ENCODE data around the gene GBP3. TPM values are rescaled to one million over a fixed set of nuclear protein-coding genes. Genes with fewer than 3 reads are reported as not detected.
"Not testable (repeated sequence)": the region's sequence is repeated elsewhere in the genome, so short reads cannot be mapped to it uniquely, and the experiment has no call there.

Gene GBP3
- total and polyA plus RNA-seq, 2 donors (not counting 1 experiment from before 2014, with no cell fraction given): 9.3 to 16.4 TPM

DNA sequence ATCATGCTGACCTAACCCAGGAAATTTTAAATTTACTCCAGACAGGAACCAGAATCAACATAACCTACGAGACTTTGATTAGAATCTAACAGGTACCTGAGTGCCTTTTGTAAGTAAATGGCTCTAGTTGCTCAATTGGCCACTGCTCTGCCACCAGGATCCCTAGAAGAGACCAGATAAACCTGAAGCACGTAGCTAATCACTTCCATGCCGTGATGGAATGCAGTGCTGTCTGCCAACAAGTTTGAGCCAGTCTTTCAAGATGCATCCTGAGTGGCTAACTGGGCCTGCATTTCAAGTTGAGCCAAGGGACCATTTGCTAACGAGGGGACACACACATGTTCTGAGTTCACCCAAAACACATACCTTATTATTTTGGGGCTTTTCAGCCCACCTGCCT, 26.5 kb upstream of the GBP3 start:
- DNase-seq; H2AFZ ChIP-seq (ENCODE audit: insufficient read depth, low read depth, low read length, poor library complexity, severe bottlenecking); H3K9me3 ChIP-seq (ENCODE audit: control extremely low read depth in 1 of 3, control insufficient read depth in 2 of 3, insufficient read depth in 1 of 3, low read length in 2 of 3); H3K27ac ChIP-seq (ENCODE audit: low read length in 2 of 2); CTCF ChIA-PET; H3K27me3 Mint-ChIP-seq; H3K9ac ChIP-seq (ENCODE audit: low read length); H3K4me3 ChIP-seq (ENCODE audit: control extremely low read depth in 1 of 5, extremely low read depth in 1 of 5, insufficient read depth in 1 of 5, low read depth in 2 of 5, low read length in 4 of 5); H3K4me1 Mint-ChIP-seq; H3K4me3 Mint-ChIP-seq; POLR2A ChIA-PET; H3K9me3 Mint-ChIP-seq (ENCODE audit: insufficient read depth); H4K20me1 ChIP-seq (ENCODE audit: control insufficient read depth, insufficient read depth, low read length, poor library complexity, severe bottlenecking); H3K27ac Mint-ChIP-seq; H3K27me3 ChIP-seq (replicated peaks in 1 of 4; ENCODE audit: control extremely low read depth in 1 of 4, control insufficient read depth in 3 of 4, insufficient read depth in 4 of 4, low read length in 3 of 4); ATAC-seq (ENCODE audit: low read depth); H3K4me2 ChIP-seq (replicated peaks; ENCODE audit: low read depth, low read length, poor library complexity, severe bottlenecking); H3K79me2 ChIP-seq (ENCODE audit: control insufficient read depth, insufficient read depth, low read length); H3K4me1 ChIP-seq (ENCODE audit: control insufficient read depth in 2 of 2, insufficient read depth in 2 of 2, low read length in 2 of 2); intact Hi-C loops (cut with micrococcal nuclease): not testable (repeated sequence)
- WGBS (ENCODE audit: insufficient coverage): no CpG with 5 or more reads among the region's 4 CpGs
- H3K36me3 ChIP-seq (replicated peaks in 1 of 2; ENCODE audit: control extremely low read depth in 1 of 2, control insufficient read depth in 1 of 2, extremely low read depth in 1 of 2, insufficient read depth in 2 of 2, low read length in 1 of 2): peaks cover 0 to 21% of the 10 kb centered on the region in 2 experiments

GRCh38 chr1:89047734-89048133, 25.1 kb upstream of the GBP3 start:
- Histone ChIP-seq H3K4me2 (replicated peaks; ENCODE audit: low read depth, low read length, poor library complexity, severe bottlenecking) (no peak overlapping the region), H3K27me3 (replicated peaks in 1 of 4; ENCODE audit: control extremely low read depth in 1 of 4, control insufficient read depth in 3 of 4, insufficient read depth in 4 of 4, low read length in 3 of 4) (no peaks in the 10 kb centered on the region), H3K9ac (ENCODE audit: low read length) (no peak overlapping the region), H3K36me3 (replicated peaks in 1 of 2; ENCODE audit: control extremely low read depth in 1 of 2, control insufficient read depth in 1 of 2, extremely low read depth in 1 of 2, insufficient read depth in 2 of 2, low read length in 1 of 2) (peaks cover 0 to 10% of the 10 kb centered on the region in 2 experiments), H4K20me1 (ENCODE audit: control insufficient read depth, insufficient read depth, low read length, poor library complexity, severe bottlenecking) (no peaks in the 10 kb centered on the region), H3K4me1 (ENCODE audit: control insufficient read depth in 2 of 2, insufficient read depth in 2 of 2, low read length in 2 of 2) (no peaks in the 10 kb centered on the region), H3K4me3 (ENCODE audit: control extremely low read depth in 1 of 5, extremely low read depth in 1 of 5, insufficient read depth in 1 of 5, low read depth in 2 of 5, low read length in 4 of 5) (no peak overlapping the region), H3K79me2 (ENCODE audit: control insufficient read depth, insufficient read depth, low read length) (no peaks in the 10 kb centered on the region), H3K9me3 (ENCODE audit: control extremely low read depth in 1 of 3, control insufficient read depth in 2 of 3, insufficient read depth in 1 of 3, low read length in 2 of 3) (peaks cover 0 to 13% (median 7%) of the 10 kb centered on the region in 3 donors), H2AFZ (ENCODE audit: insufficient read depth, low read depth, low read length, poor library complexity, severe bottlenecking) (no peak overlapping the region), H3K27ac (ENCODE audit: low read length in 2 of 2) (no peak overlapping the region)
- no peak overlapping the region for H3K27ac Mint-ChIP-seq
- no peak for ATAC-seq (ENCODE audit: low read depth)
- no peak for TF ChIP-seq CTCF (IDR thresholded peaks at IDR 0.05)
- TF ChIP-seq EZH2 (IDR thresholded peaks at IDR 0.05; ENCODE audit: borderline replicate concordance, insufficient read depth, low read depth, low read length, poor library complexity, severe bottlenecking): no peak
- WGBS (ENCODE audit: insufficient coverage): no CpG with 5 or more reads among the region's 3 CpGs
- H3K4me3 Mint-ChIP-seq: no peak overlapping the region
- POLR2A ChIA-PET: no interaction called here
- no peaks in the 10 kb centered on the region for H3K27me3 Mint-ChIP-seq
- H3K4me1 Mint-ChIP-seq: no peaks in the 10 kb centered on the region
- DNase-seq: no peak
- CTCF ChIA-PET: no interaction called here
- intact Hi-C loops (cut with micrococcal nuclease): no loop called here
- no peaks in the 10 kb centered on the region for H3K9me3 Mint-ChIP-seq (ENCODE audit: insufficient read depth)

DNA sequence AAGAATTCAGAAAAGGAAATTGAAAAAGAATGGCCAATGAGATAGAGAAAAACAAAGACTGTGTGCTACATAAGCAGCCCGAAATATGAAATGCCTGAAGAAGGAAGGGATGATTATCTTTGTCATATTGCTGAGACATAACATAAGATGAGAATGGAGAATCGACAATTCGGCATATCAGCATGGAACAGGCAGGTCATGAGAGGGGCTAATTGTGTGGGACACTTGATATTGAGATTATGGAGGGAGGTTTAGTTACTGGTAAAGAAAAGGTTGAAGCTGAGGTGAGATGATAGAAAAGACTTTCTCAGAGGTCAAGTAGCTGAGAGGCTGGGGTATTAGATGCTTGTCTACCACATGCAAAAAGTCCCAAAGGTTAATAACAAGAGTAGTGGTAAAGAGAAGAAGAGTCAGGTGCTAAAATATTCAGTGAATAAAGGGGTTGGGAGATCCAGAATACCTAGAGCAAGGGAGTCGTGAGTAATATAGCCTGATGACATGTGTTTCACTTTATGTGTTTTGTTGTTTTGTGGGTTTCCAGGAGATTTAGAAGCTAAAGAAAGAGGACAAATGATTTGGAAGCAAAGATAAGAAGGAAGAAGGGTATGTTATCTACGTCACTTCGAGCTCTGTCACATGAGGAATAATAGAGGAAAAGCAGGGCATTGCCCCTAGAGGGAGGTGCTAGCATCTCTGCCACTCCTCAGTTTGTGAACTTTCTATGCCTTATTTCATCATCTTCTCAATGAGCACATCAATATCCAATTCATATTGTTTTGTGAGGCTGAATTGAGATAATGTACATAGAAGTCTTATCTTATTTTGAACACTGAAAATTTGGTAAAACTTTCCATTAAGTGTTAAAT, 23.9 kb upstream of the GBP3 start:
- H3K4me2 ChIP-seq (replicated peaks; ENCODE audit: low read depth, low read length, poor library complexity, severe bottlenecking); intact Hi-C loops (cut with micrococcal nuclease); H3K4me3 ChIP-seq (ENCODE audit: control extremely low read depth in 1 of 5, extremely low read depth in 1 of 5, insufficient read depth in 1 of 5, low read depth in 2 of 5, low read length in 4 of 5); H3K27me3 Mint-ChIP-seq; H3K27ac Mint-ChIP-seq; H3K9ac ChIP-seq (ENCODE audit: low read length); H3K36me3 ChIP-seq (replicated peaks in 1 of 2; ENCODE audit: control extremely low read depth in 1 of 2, control insufficient read depth in 1 of 2, extremely low read depth in 1 of 2, insufficient read depth in 2 of 2, low read length in 1 of 2); H3K4me1 ChIP-seq (ENCODE audit: control insufficient read depth in 2 of 2, insufficient read depth in 2 of 2, low read length in 2 of 2); H4K20me1 ChIP-seq (ENCODE audit: control insufficient read depth, insufficient read depth, low read length, poor library complexity, severe bottlenecking); H2AFZ ChIP-seq (ENCODE audit: insufficient read depth, low read depth, low read length, poor library complexity, severe bottlenecking); ATAC-seq (ENCODE audit: low read depth); H3K4me1 Mint-ChIP-seq; POLR2A ChIA-PET; H3K27ac ChIP-seq (ENCODE audit: low read length in 2 of 2); CTCF ChIA-PET; DNase-seq; H3K9me3 Mint-ChIP-seq (ENCODE audit: insufficient read depth); H3K27me3 ChIP-seq (replicated peaks in 1 of 4; ENCODE audit: control extremely low read depth in 1 of 4, control insufficient read depth in 3 of 4, insufficient read depth in 4 of 4, low read length in 3 of 4); H3K79me2 ChIP-seq (ENCODE audit: control insufficient read depth, insufficient read depth, low read length); H3K4me3 Mint-ChIP-seq: not testable (repeated sequence)
- H3K9me3 ChIP-seq (ENCODE audit: control extremely low read depth in 1 of 3, control insufficient read depth in 2 of 3, insufficient read depth in 1 of 3, low read length in 2 of 3): peaks cover 0 to 17% (median 7%) of the 10 kb centered on the region in 3 donors
- WGBS (ENCODE audit: insufficient coverage): 76% methylated on average over 3 of the region's 6 CpGs

All from B cell (primary cell).